Measurements from ENCODE around the gene PRIM2. TPM values are rescaled to one million over a fixed set of nuclear protein-coding genes. Genes with fewer than 3 reads are reported as not detected.
"Not testable (repeated sequence)": the region's sequence is repeated elsewhere in the genome, so short reads cannot be mapped to it uniquely, and the experiment has no call there.

PRIM2 gene
- total RNA-seq, 2 donors from 2014 or later: 10.4 to 23.1 TPM

DNA sequence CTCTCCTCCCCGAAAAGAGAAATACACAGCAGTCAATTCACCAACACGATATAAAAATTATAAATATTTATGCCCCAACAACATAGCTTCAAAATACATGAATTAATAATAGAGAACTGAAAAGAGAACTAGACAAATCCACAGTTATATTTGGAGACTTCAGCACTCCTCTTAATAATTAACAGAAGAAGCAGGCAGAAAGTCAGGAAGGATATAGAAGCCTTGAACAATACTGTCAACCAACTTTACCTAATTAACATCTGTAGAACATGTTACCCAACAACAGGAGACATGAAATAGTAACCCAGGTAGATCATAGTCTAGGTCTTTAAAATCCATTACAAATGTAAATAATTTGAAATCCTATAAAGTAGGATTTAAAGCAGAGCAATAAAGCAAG is 293.2 kb downstream of the PRIM2 start:
- H3K4me1 ChIP-seq; H3K9me3 ChIP-seq; H3K36me3 ChIP-seq; intact Hi-C loops (cut with DNase I); H3K9ac ChIP-seq (ENCODE audit: low read depth in 2 of 2, low read length in 2 of 2); H3K27ac ChIP-seq; H3K4me3 ChIP-seq; DNase-seq; H3K27me3 ChIP-seq: not testable (repeated sequence)

DNA sequence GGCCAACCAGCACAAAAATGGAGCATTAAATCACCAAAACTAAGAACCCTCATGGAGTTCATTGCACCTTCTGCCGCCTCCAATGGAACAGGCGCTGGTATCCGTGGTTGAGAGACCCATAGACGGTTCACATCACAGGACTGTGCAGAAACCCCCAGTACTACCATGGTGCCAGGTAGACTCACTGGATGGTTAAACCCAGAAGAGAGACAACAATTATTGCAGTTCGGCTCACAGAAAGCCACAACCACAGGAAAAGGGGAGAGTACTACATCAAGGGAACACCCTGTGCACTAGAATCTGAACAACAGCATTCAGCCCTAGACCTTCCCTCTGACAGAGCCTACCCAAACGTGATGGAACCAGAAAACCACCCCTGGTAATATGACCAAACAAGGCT is 301.5 kb downstream of the PRIM2 start:
- H3K9me3 ChIP-seq; intact Hi-C loops (cut with DNase I); H3K36me3 ChIP-seq; DNase-seq; H3K27ac ChIP-seq; H3K9ac ChIP-seq (ENCODE audit: low read depth in 2 of 2, low read length in 2 of 2); H3K27me3 ChIP-seq; H3K4me3 ChIP-seq; H3K4me1 ChIP-seq: not testable (repeated sequence)

GRCh38 chr6:57631773-57632172 is 314.3 kb downstream of the PRIM2 start:
- intact Hi-C loops (cut with DNase I): not testable (repeated sequence)

DNA sequence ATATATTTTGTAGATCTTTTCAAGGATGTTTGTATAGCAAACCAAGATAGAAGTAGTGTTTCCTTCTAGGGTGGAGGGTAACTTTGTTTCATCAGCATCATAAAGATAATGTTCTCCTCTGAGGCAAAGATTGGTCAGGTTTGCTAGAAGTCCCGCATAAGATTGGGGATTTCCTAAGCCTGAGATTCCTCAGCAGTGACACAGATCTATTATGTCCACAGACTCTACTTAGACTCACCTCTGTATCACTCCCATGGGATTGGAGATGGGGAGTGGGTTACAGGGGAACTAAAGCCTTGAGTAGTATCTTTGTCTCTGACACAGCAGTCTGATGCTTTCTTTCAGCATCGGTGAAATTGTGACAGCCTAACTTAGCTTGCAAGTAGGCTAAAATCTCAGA is 341.1 kb downstream of the PRIM2 start:
- H3K27me3 ChIP-seq; intact Hi-C loops (cut with DNase I); H3K4me1 ChIP-seq: not testable (repeated sequence)

More at GRCh38 chr6:57631773-57632172, 314.3 kb downstream of the PRIM2 start:
- H3K9ac ChIP-seq (ENCODE audit: low read depth in 2 of 2, low read length in 2 of 2); H3K4me1 ChIP-seq; DNase-seq; H3K27me3 ChIP-seq; H3K36me3 ChIP-seq; H3K9me3 ChIP-seq; H3K27ac ChIP-seq; H3K4me3 ChIP-seq: not testable (repeated sequence)

DNA sequence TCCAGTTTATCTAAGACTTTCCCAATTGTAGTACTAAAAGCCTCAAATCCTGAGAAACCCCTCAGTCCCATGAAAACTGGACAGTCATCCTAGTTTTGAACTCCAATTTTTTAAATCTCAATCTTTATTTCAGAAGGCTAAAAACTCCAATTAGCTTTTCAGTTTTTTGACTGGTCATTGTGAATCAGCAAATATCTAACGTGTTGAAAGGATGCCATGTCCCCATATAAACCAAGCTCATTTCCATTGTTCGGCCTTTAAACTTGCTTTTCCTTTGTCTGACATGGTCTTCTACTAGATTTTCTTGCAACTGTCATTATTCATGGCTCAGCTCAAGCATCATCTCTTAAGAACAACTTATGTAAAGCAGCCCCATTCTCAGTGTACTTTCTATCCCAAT is 342.4 kb downstream of the PRIM2 start:
- intact Hi-C loops (cut with DNase I); DNase-seq; H3K36me3 ChIP-seq: not testable (repeated sequence)

More for the DNA sequence above, 341.1 kb downstream of the PRIM2 start:
- not testable (repeated sequence) for H3K36me3 ChIP-seq; H3K27ac ChIP-seq; DNase-seq; H3K4me3 ChIP-seq; H3K9ac ChIP-seq (ENCODE audit: low read depth in 2 of 2, low read length in 2 of 2); H3K9me3 ChIP-seq

DNA sequence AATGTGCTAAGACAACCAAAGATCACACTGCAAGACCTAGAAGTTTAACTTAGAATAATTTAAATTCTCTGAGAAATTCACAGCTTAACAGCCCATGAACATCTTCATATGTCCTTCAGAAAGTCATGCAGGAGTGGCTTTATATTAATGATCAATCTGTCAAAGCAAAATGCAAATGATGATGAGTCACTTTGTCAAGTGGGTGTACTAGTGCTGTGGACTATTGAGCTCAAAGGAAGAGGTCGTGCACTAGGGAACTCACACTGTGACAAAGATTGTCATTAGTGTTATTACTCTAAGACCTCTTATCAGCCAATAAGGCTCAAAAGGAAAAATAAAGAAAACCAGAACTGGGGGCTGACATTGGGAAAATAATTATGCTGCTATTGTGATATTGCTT is 343.5 kb downstream of the PRIM2 start:
- H3K36me3 ChIP-seq; H3K9me3 ChIP-seq; H3K27me3 ChIP-seq; H3K27ac ChIP-seq; H3K9ac ChIP-seq (ENCODE audit: low read depth in 2 of 2, low read length in 2 of 2); intact Hi-C loops (cut with DNase I); H3K4me3 ChIP-seq; DNase-seq; H3K4me1 ChIP-seq: not testable (repeated sequence)

More for the DNA sequence above, 342.4 kb downstream of the PRIM2 start:
- H3K9ac ChIP-seq (ENCODE audit: low read depth in 2 of 2, low read length in 2 of 2); H3K27ac ChIP-seq; H3K4me3 ChIP-seq; H3K27me3 ChIP-seq; H3K4me1 ChIP-seq; H3K9me3 ChIP-seq: not testable (repeated sequence)

- H3K36me3 ChIP-seq; H3K4me3 ChIP-seq; intact Hi-C loops (cut with DNase I); H3K9ac ChIP-seq (ENCODE audit: low read depth in 2 of 2, low read length in 2 of 2); H3K4me1 ChIP-seq; DNase-seq; H3K27ac ChIP-seq; H3K9me3 ChIP-seq; H3K27me3 ChIP-seq: not testable (repeated sequence)
Measured at GRCh38 chr6:57668108-57668507, 350.7 kb downstream of the PRIM2 start.

DNA sequence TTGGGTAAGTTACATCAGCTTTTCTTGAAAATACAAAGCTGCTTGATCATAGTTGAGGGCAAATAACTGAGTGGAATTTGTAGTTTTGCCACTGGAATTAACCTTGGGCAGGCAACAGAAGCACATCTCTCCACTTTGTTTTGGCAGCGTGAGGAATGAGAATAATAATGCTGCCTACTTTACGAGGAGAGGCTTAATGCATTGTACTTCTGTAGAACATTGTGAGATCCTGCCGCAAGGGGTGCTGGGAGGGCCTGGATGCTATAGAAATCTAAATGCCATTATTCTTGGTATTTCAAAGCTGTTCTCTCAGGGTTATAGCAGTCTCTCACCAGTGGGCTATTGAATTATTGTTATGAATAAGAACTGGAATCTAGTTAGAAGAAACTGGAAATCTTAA is 353.8 kb downstream of the PRIM2 start:
- H3K4me3 ChIP-seq; H3K36me3 ChIP-seq; H3K4me1 ChIP-seq; H3K9ac ChIP-seq (ENCODE audit: low read depth in 2 of 2, low read length in 2 of 2); intact Hi-C loops (cut with DNase I); H3K9me3 ChIP-seq; H3K27ac ChIP-seq; DNase-seq; H3K27me3 ChIP-seq: not testable (repeated sequence)

DNA sequence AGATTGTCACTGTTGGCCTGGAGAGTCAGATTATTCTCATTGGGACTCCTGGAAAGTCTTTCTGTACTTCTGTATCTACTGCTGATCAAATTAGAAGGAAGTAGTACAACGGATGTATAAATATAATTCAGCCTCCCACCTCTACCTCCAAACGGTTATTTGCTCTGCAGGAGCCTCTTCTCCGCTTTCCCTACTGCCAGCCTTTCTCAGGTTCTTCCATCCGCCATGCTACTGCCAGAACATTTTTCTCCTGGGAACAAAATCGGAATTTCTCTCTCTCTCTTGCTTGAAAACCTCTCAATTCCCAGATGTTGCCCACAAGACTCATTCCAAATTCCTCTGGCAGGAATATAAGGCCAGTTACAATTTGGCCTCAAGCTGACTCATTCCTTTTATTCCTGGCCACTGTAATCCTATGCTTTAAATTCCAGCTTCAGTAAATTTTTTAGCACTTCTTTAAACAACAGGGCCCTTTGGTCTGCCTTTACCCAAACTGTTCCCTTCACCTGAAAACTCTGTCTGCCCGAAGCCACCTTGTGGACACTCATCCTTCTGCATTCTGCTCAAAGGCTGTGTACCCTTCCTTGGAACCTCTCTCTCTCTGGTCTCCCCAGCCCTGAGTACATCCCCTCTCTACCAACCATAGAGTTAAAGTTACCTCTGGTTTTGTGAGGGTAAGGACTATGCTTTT is 354.7 kb downstream of the PRIM2 start:
- H3K9ac ChIP-seq (ENCODE audit: low read depth in 2 of 2, low read length in 2 of 2); H3K9me3 ChIP-seq; H3K27me3 ChIP-seq; intact Hi-C loops (cut with DNase I); H3K4me3 ChIP-seq; H3K36me3 ChIP-seq; DNase-seq; H3K27ac ChIP-seq; H3K4me1 ChIP-seq: not testable (repeated sequence)

DNA sequence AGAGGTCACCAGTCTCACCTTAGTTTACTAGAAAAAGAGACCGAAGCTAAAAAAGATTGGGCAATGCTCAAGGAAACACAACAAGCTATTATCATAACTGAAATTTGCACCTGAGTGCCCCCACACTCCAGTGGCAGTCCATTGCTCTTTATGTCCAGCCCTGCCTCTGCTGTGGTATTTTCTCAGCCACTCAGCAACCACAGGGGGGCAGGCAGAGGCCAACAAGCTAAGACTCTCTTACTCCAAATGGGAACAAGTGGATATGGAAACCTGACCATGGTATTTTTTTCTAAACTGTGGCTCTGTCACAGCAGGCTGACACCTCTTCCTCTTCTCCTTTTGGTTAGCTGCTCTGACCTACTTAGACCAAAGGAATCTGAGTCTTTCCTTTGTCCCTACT is 355.9 kb downstream of the PRIM2 start:
- intact Hi-C loops (cut with DNase I); H3K9ac ChIP-seq (ENCODE audit: low read depth in 2 of 2, low read length in 2 of 2); H3K4me1 ChIP-seq; H3K27me3 ChIP-seq; H3K4me3 ChIP-seq; H3K36me3 ChIP-seq; DNase-seq; H3K9me3 ChIP-seq; H3K27ac ChIP-seq: not testable (repeated sequence)

GRCh38 chr6:57675386-57675785 is 358.0 kb downstream of the PRIM2 start:
- H3K9me3 ChIP-seq; H3K27me3 ChIP-seq; intact Hi-C loops (cut with DNase I); H3K4me1 ChIP-seq; H3K4me3 ChIP-seq; H3K9ac ChIP-seq (ENCODE audit: low read depth in 2 of 2, low read length in 2 of 2); DNase-seq; H3K27ac ChIP-seq; H3K36me3 ChIP-seq: not testable (repeated sequence)

- H3K9me3 ChIP-seq; intact Hi-C loops (cut with DNase I); H3K4me3 ChIP-seq; H3K4me1 ChIP-seq; H3K27me3 ChIP-seq; H3K9ac ChIP-seq (ENCODE audit: low read depth in 2 of 2, low read length in 2 of 2); DNase-seq; H3K36me3 ChIP-seq; H3K27ac ChIP-seq: not testable (repeated sequence)
Measured at GRCh38 chr6:57696382-57696781, 379.0 kb downstream of the PRIM2 start.

Measured in colonic mucosa (tissue), 4 donors.